Measurements from ENCODE around the gene FKTN.

The FKTN gene

GRCh38 chr9:105633411-105633810 lies 75.5 kb downstream of the FKTN start:
- no peak for DNase-seq

GRCh38 chr9:105636331-105636730 lies 78.4 kb downstream of the FKTN start:
- no peak for DNase-seq

GRCh38 chr9:105637787-105638395 lies 80.0 kb downstream of the FKTN start:
- DNase-seq = no peak

- no peak for DNase-seq
Observed at GRCh38 chr9:105639936-105640335, 82.0 kb downstream of the FKTN start.

GRCh38 chr9:105643795-105644194 lies 85.9 kb downstream of the FKTN start:
- no peak for DNase-seq

- DNase-seq = no peak
Observed at GRCh38 chr9:105646879-105647594, 89.1 kb downstream of the FKTN start.

GRCh38 chr9:105647595-105648349 lies 89.8 kb downstream of the FKTN start:
- no peak for DNase-seq

GRCh38 chr9:105651806-105652205 lies 93.9 kb downstream of the FKTN start:
- no peak for DNase-seq

GRCh38 chr9:105656131-105656921 lies 98.4 kb downstream of the FKTN start:
- DNase-seq = peak; percentile 39

- no peak for DNase-seq
Observed at GRCh38 chr9:105658351-105658750, 100.4 kb downstream of the FKTN start.

- DNase-seq = no peak
Observed at GRCh38 chr9:105661011-105661410, 103.1 kb downstream of the FKTN start.

- DNase-seq = no peak
Observed at GRCh38 chr9:105662184-105663104, 104.5 kb downstream of the FKTN start, which contains the start of gene TAL2. Gene TAL2 (plus strand): TSS chr9:105662457. CDS start chr9:105662497, 40 bp downstream.

- no peak for DNase-seq
Observed at GRCh38 chr9:105663914-105664313, 106.0 kb downstream of the FKTN start.

- DNase-seq = no peak
Observed at GRCh38 chr9:105667867-105668266, 109.9 kb downstream of the FKTN start.

GRCh38 chr9:105670315-105670714 lies 112.4 kb downstream of the FKTN start:
- no peak for DNase-seq

GRCh38 chr9:105670775-105671174 lies 112.8 kb downstream of the FKTN start:
- DNase-seq = no peak

- DNase-seq = peak; percentile 18
Observed at GRCh38 chr9:105672711-105673234, 114.8 kb downstream of the FKTN start.

- DNase-seq = no peak
Observed at GRCh38 chr9:105673850-105674387, 116.0 kb downstream of the FKTN start.

GRCh38 chr9:105676351-105676923 lies 118.5 kb downstream of the FKTN start:
- no peak for DNase-seq

- DNase-seq = no peak
Observed at GRCh38 chr9:105678163-105678562, 120.2 kb downstream of the FKTN start.

- DNase-seq = no peak
Observed at GRCh38 chr9:105678781-105679180, 120.8 kb downstream of the FKTN start.

Data from suppressor macrophage treated with lipopolysaccharide for 4 hours (primary cell).